Breast epithelium (tissue), 4 donors: ENCODE data around the gene TYRP1. TPM values are rescaled to one million over a fixed set of nuclear protein-coding genes. Genes with fewer than 3 reads are reported as not detected.

Source experiments
- DNase-seq, 2 donors: peaks; one replicate each; pipeline ENCODE4 v3.0.0-alpha.2; 2019; ENCODE audit warnings: low spot score in 2 of 2
- H3K27ac ChIP-seq, 2 donors: fragments of 200-600 bp; sonication (generic) in 1 of 2; one replicate each; pipeline ENCODE4 v1.5.1; 2016 to 2019; ENCODE audit warnings: mild to moderate bottlenecking in 1 of 2
- H3K27me3 ChIP-seq, 2 donors: fragments of 200-600 bp; sonication (generic) in 1 of 2; one replicate each; pipeline versions ENCODE4 v1.5.1 to v1.6.0; 2017 to 2019; ENCODE audit warnings: control low read depth in 1 of 2, mild to moderate bottlenecking in 1 of 2
- H3K36me3 ChIP-seq: fragments of 200-600 bp; one replicate; pipeline ENCODE4 v1.5.1; 2019
- H3K4me1 ChIP-seq, 2 donors: fragments of 200-600 bp; sonication (generic); one replicate each; pipeline ENCODE4 v1.5.1; 2016 to 2019; ENCODE audit warnings: control low read depth in 1 of 2
- H3K4me3 ChIP-seq, 3 donors: fragments of 200-600 bp; sonication (generic); 1 replicate in 2 of 3; 2 replicates in 1 of 3; pipeline ENCODE4 v1.5.1; 2016 to 2019; ENCODE audit warnings: mild to moderate bottlenecking in 3 of 3, moderate library complexity in 2 of 3
- H3K9me3 ChIP-seq, 2 donors: fragments of 200-600 bp; sonication (generic) in 1 of 2; one replicate each; pipeline ENCODE4 v1.5.1; 2016 to 2019; ENCODE audit warnings: control low read depth in 1 of 2
- POLR2A ChIP-seq: fragments of 450-650 bp; IDR thresholded peaks from one replicate; pipeline ENCODE4 v1.6.1; 2016; ENCODE audit warnings: antibody characterized with exemption, mild to moderate bottlenecking, moderate library complexity
- POLR2AphosphoS5 ChIP-seq, 3 donors: sonication (generic); formaldehyde crosslinking; IDR thresholded peaks; one replicate each; pipeline ENCODE4 v1.6.1; 2017; ENCODE audit warnings: antibody characterized with exemption in 3 of 3
- intact Hi-C: fragments of 100-400 bp; cut with DNase I; formaldehyde crosslinking; loops from one replicate; pipeline ENCODE4 v1.15.1; 2023; ENCODE audit warnings: low total_unique reads
- total RNA-seq, 3 donors: library from RNA; depleted of rRNA; stranded (reverse); fragments of >200 nt; gene quantifications; one replicate each; pipeline ENCODE4 v1.1.0, GENCODE V29; 2016
- TF ChIP-seq, protein P1 (sequence below), 3 donors: fragments of 450-650 bp; IDR thresholded peaks; one replicate each; pipeline ENCODE4 v1.5.1; 2016 to 2017; ENCODE audit warnings: antibody characterized with exemption in 3 of 3, mild to moderate bottlenecking in 3 of 3, moderate library complexity in 3 of 3

TYRP1 gene
- total RNA-seq, 3 donors from 2014 or later = not detected

DNA sequence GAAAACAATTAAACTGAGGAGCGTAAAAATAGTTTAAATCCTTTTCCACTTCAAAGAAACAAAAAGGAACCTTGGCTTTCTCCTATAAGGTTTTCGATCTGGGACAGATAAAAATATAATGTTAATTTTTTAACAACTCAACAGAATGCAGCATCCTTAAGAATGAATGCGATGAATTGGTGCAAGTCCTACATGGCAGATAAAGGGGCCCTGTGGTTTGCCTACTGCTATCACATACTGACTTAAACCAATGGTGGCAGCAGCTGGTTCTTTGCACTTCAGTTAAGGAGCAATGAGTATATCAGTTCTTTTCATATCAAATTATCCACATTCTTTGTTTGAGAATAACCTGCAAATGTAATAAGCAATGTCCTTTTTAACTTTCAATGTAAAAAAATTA, 12.4 kb upstream of the TYRP1 start:
- intact Hi-C loops = no loop called here
- H3K27ac ChIP-seq = no peak overlapping the region
- no peak for TF ChIP-seq POLR2AphosphoS5 (IDR thresholded peaks at IDR 0.05)
- no peak for TF ChIP-seq POLR2A
- TF ChIP-seq, protein P1, sequence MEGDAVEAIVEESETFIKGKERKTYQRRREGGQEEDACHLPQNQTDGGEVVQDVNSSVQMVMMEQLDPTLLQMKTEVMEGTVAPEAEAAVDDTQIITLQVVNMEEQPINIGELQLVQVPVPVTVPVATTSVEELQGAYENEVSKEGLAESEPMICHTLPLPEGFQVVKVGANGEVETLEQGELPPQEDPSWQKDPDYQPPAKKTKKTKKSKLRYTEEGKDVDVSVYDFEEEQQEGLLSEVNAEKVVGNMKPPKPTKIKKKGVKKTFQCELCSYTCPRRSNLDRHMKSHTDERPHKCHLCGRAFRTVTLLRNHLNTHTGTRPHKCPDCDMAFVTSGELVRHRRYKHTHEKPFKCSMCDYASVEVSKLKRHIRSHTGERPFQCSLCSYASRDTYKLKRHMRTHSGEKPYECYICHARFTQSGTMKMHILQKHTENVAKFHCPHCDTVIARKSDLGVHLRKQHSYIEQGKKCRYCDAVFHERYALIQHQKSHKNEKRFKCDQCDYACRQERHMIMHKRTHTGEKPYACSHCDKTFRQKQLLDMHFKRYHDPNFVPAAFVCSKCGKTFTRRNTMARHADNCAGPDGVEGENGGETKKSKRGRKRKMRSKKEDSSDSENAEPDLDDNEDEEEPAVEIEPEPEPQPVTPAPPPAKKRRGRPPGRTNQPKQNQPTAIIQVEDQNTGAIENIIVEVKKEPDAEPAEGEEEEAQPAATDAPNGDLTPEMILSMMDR (IDR thresholded peaks at IDR 0.05) = no peak
- H3K4me1 ChIP-seq = no peaks in the 10 kb centered on the region
- no peak for DNase-seq
- no peaks in the 10 kb centered on the region for H3K27me3 ChIP-seq
- no peak overlapping the region for H3K4me3 ChIP-seq
- no peaks in the 10 kb centered on the region for H3K36me3 ChIP-seq
- H3K9me3 ChIP-seq = no peaks in the 10 kb centered on the region

DNA sequence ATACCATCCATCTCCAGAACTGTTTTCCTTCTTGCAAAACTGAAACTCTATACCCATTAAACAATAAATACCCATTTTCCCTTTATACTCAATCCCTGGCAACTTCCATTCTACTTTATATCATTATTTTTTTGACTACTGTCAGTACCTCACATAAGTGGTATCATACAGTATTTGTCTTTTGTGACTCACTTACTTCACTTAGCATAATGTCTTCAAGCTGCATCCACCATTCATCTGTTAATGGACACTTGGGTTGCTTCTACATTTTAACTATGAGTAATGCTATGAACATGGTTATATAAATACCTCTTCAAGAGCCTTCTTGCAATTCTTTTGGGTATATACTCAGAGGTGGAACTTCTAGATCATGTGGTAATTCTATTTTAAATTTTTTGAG, 11.6 kb upstream of the TYRP1 start:
- TF ChIP-seq POLR2AphosphoS5 (IDR thresholded peaks at IDR 0.05) (no peak), POLR2A (no peak)
- TF ChIP-seq, protein P1 (IDR thresholded peaks at IDR 0.05) = no peak
- no peaks in the 10 kb centered on the region for H3K36me3 ChIP-seq

DNA sequence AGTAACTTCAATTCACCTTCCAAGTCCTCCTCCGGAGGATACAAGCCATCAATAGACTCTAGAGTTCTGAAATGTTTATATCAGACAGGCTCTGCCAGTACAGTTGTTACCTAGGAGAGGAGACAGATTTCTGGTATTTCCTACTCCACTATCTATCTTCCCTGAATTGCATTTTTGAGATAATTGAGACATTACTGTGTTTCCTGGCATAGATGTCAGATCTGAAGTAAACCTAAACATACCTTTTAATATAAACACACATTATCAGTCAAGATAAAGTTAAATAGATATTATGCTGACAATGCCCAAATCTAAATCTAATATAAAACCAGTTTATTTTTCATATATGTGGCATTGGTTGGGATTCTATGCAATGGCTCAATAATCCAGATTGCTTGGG, 8.2 kb upstream of the TYRP1 start:
- no peak for DNase-seq
- TF ChIP-seq, protein P1 (IDR thresholded peaks at IDR 0.05) = no peak
- no peak for TF ChIP-seq POLR2A
- no peak for TF ChIP-seq POLR2AphosphoS5 (IDR thresholded peaks at IDR 0.05)
- Histone ChIP-seq H3K4me3 (no peak overlapping the region), H3K36me3 (no peaks in the 10 kb centered on the region), H3K4me1 (no peaks in the 10 kb centered on the region), H3K27ac (no peak overlapping the region), H3K27me3 (no peaks in the 10 kb centered on the region), H3K9me3 (no peaks in the 10 kb centered on the region)
- intact Hi-C loops = no loop called here

More for the DNA sequence above, 11.6 kb upstream of the TYRP1 start:
- Histone ChIP-seq H3K4me1 (no peaks in the 10 kb centered on the region), H3K27ac (no peak overlapping the region), H3K27me3 (no peaks in the 10 kb centered on the region), H3K9me3 (no peaks in the 10 kb centered on the region), H3K4me3 (no peak overlapping the region)
- DNase-seq = no peak
- intact Hi-C loops = no loop called here

DNA sequence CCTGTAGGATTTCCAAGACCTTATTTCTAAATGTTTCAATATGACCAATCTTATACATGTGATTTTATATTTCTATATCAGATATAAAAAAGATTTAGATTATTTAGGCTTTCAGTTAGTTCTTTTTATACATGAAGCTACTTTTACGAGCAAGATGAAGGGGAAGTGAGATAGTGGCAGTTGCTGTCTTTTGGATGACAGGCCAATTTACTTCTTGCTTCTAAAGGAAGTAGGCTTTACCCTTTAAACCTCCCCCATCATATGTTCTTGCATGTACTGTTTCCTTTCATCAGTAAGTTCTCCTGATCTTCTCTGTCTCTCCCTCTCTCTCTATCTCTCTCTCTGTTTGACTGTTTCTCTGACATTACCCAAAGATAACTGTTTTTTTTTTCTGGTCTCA, 4.0 kb upstream of the TYRP1 start:
- Histone ChIP-seq H3K9me3 (no peaks in the 10 kb centered on the region), H3K27ac (no peak overlapping the region), H3K36me3 (no peaks in the 10 kb centered on the region), H3K4me3 (no peak overlapping the region), H3K4me1 (no peaks in the 10 kb centered on the region), H3K27me3 (no peaks in the 10 kb centered on the region)
- no peak for DNase-seq
- TF ChIP-seq POLR2AphosphoS5 (IDR thresholded peaks at IDR 0.05) (no peak), POLR2A (no peak)
- TF ChIP-seq, protein P1 (IDR thresholded peaks at IDR 0.05) = no peak
- intact Hi-C loops = no loop called here

DNA sequence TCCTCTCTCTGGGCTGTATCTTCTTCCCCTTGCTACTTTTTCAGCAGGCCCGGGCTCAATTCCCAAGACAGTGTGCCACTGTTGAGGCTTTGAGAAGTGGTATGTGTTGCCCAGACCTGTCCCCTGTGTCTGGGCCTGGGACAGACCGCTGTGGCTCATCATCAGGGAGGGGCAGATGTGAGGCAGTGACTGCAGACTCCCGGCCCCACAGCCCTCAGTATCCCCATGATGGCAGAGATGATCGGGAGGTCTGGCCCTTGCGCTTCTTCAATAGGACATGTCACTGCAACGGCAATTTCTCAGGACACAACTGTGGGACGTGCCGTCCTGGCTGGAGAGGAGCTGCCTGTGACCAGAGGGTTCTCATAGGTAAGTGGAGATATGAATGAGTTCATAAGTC, 828 bp downstream of the TYRP1 start:
- no peaks in the 10 kb centered on the region for H3K27me3 ChIP-seq
- TF ChIP-seq, protein P1 (IDR thresholded peaks at IDR 0.05) = no peak
- TF ChIP-seq POLR2AphosphoS5 (IDR thresholded peaks at IDR 0.05) (no peak), POLR2A (no peak)
- no peak overlapping the region for H3K4me3 ChIP-seq
- H3K27ac ChIP-seq = no peak overlapping the region
- no peak for DNase-seq
- H3K36me3 ChIP-seq = no peaks in the 10 kb centered on the region
- H3K9me3 ChIP-seq = no peaks in the 10 kb centered on the region
- H3K4me1 ChIP-seq = no peaks in the 10 kb centered on the region
- intact Hi-C loops = no loop called here
